ENCODE data around the gene IGF1R.

DNA sequence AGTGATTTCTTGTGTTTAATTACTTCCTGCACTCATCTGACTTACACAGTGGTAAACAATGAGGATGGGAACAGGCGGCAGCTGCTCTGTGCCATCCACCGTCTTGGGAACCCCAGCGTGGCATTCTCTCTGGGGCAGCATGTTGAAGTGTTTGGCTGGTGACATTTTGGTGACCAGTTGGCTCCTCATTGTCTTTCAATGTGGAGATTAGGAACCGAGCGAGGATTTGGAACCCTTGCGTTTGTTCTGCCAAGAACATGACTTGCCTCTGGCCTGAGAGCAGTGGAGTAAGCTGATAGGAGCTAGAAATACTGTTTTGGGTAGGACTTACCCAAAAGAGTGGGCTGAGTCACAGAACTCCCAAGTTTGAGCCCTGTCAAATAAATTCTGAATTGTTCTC, 88.8 kb downstream of the IGF1R start:
- no peak for TF ChIP-seq CTCF (IDR thresholded peaks at IDR 0.05)
- no peak for TF ChIP-seq POLR2A (IDR thresholded peaks at IDR 0.05)
- no peak for TF ChIP-seq EP300 (IDR thresholded peaks at IDR 0.05)
